Measurements from ENCODE around the gene ZNF506. TPM values are rescaled to one million over a fixed set of nuclear protein-coding genes. Genes with fewer than 3 reads are reported as not detected.

ZNF506 gene
- total RNA-seq, 1 donor from 2014 or later, result 19.5 TPM

- Histone ChIP-seq H3K36me3 (ENCODE audit: control insufficient read depth, insufficient read depth, low read length) (no peaks in the 10 kb centered on the region), H3K4me3 (ENCODE audit: low read depth, low read length) (no peak overlapping the region), H3K27me3 (ENCODE audit: control insufficient read depth, insufficient read depth, low read length) (no peaks in the 10 kb centered on the region)
- no peak for DNase-seq (ENCODE audit: low read depth)
- TF ChIP-seq CTCF (IDR thresholded peaks at IDR 0.05; ENCODE audit: insufficient read depth, low read length, poor library complexity, severe bottlenecking), result no peak
Observed at GRCh38 chr19:19750842-19751790, 70.4 kb downstream of the ZNF506 start.

- TF ChIP-seq CTCF (IDR thresholded peaks at IDR 0.05; ENCODE audit: insufficient read depth, low read length, poor library complexity, severe bottlenecking), result no peak
- H3K36me3 ChIP-seq (ENCODE audit: control insufficient read depth, insufficient read depth, low read length), result no peaks in the 10 kb centered on the region
Observed at GRCh38 chr19:19749908-19750841, 71.4 kb downstream of the ZNF506 start.

GRCh38 chr19:19749117-19749907 lies 72.2 kb downstream of the ZNF506 start:
- Histone ChIP-seq H3K36me3 (ENCODE audit: control insufficient read depth, insufficient read depth, low read length) (no peaks in the 10 kb centered on the region), H3K27me3 (ENCODE audit: control insufficient read depth, insufficient read depth, low read length) (no peaks in the 10 kb centered on the region), H3K4me3 (ENCODE audit: low read depth, low read length) (no peak overlapping the region)
- no peak for TF ChIP-seq CTCF (IDR thresholded peaks at IDR 0.05; ENCODE audit: insufficient read depth, low read length, poor library complexity, severe bottlenecking)
- DNase-seq (ENCODE audit: low read depth), result no peak

More at GRCh38 chr19:19749908-19750841, 71.4 kb downstream of the ZNF506 start:
- no peak for DNase-seq (ENCODE audit: low read depth)
- Histone ChIP-seq H3K27me3 (ENCODE audit: control insufficient read depth, insufficient read depth, low read length) (no peaks in the 10 kb centered on the region), H3K4me3 (ENCODE audit: low read depth, low read length) (no peak overlapping the region)

- no peak for DNase-seq (ENCODE audit: low read depth)
- TF ChIP-seq CTCF (IDR thresholded peaks at IDR 0.05; ENCODE audit: insufficient read depth, low read length, poor library complexity, severe bottlenecking), result no peak
- Histone ChIP-seq H3K27me3 (ENCODE audit: control insufficient read depth, insufficient read depth, low read length) (no peaks in the 10 kb centered on the region), H3K4me3 (ENCODE audit: low read depth, low read length) (no peak overlapping the region), H3K36me3 (ENCODE audit: control insufficient read depth, insufficient read depth, low read length) (no peaks in the 10 kb centered on the region)
Observed at GRCh38 chr19:19748249-19748938, 73.2 kb downstream of the ZNF506 start.
